Retina (tissue), 1 donor: Measurements from ENCODE around the gene ITIH3.
"Not testable (repeated sequence)": the region's sequence is repeated elsewhere in the genome, so short reads cannot be mapped to it uniquely, and the experiment has no call there.

Source experiments
- DNase-seq: peaks from one replicate; pipeline ENCODE4 v3.0.0-alpha.2; 2016

The ITIH3 gene, protein sequence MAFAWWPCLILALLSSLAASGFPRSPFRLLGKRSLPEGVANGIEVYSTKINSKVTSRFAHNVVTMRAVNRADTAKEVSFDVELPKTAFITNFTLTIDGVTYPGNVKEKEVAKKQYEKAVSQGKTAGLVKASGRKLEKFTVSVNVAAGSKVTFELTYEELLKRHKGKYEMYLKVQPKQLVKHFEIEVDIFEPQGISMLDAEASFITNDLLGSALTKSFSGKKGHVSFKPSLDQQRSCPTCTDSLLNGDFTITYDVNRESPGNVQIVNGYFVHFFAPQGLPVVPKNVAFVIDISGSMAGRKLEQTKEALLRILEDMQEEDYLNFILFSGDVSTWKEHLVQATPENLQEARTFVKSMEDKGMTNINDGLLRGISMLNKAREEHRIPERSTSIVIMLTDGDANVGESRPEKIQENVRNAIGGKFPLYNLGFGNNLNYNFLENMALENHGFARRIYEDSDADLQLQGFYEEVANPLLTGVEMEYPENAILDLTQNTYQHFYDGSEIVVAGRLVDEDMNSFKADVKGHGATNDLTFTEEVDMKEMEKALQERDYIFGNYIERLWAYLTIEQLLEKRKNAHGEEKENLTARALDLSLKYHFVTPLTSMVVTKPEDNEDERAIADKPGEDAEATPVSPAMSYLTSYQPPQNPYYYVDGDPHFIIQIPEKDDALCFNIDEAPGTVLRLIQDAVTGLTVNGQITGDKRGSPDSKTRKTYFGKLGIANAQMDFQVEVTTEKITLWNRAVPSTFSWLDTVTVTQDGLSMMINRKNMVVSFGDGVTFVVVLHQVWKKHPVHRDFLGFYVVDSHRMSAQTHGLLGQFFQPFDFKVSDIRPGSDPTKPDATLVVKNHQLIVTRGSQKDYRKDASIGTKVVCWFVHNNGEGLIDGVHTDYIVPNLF

DNA sequence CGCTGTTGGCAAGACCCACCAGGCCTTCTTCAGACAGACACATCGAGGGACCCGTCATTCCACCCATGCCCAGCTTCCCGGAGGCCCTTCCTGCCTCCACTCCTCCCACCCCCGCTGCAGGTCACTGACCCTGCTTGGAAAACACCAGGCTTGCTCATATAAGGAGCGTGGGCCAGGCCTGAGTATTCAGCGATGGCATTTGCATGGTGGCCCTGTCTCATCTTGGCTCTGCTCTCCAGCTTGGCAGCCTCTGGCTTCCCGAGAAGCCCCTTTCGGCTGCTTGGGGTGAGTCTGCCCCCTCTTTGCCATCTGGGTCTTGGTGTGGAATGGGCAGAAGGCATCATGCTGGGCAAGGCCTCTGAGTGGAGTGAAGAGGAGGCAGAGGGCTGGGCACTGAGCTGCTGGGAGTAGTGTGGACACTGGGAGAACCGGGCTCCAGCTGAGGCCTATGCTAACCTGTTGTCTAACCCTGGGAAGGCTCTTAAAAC is at the start of gene ITIH3:
Gene ITIH3, plus strand, starts transcription at position 185 of the 488 bp plus-strand sequence. Its CDS starts 8 bp downstream, at position 193.
- peak; percentile 30 for DNase-seq

GRCh38 chr3:52752045-52752660 is 42.4 kb upstream of the ITIH3 start:
- no peak for DNase-seq

DNA sequence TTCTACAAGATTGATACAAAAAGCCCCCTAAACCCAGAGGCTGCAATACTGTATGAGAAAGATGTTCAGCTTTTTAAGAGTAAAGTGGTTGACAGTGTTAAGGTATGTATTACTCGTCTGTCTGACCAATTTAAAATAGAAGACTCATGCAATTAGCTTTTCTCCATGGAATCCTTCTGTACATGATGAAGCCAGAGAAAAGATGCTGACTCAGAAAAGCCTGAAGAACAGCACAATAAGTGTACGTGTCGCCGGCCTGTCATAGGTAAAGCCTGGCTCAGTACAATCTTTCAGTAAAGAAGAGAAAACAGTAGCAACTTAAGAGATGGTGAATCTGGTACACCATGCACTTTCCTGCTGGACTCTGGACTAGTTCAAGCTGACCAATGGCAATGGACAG is 40.2 kb upstream of the ITIH3 start:
- no peak for DNase-seq

GRCh38 chr3:52756141-52756540 is 38.5 kb upstream of the ITIH3 start:
- DNase-seq: no peak

GRCh38 chr3:52763466-52763865 is 31.1 kb upstream of the ITIH3 start:
- no peak for DNase-seq

DNA sequence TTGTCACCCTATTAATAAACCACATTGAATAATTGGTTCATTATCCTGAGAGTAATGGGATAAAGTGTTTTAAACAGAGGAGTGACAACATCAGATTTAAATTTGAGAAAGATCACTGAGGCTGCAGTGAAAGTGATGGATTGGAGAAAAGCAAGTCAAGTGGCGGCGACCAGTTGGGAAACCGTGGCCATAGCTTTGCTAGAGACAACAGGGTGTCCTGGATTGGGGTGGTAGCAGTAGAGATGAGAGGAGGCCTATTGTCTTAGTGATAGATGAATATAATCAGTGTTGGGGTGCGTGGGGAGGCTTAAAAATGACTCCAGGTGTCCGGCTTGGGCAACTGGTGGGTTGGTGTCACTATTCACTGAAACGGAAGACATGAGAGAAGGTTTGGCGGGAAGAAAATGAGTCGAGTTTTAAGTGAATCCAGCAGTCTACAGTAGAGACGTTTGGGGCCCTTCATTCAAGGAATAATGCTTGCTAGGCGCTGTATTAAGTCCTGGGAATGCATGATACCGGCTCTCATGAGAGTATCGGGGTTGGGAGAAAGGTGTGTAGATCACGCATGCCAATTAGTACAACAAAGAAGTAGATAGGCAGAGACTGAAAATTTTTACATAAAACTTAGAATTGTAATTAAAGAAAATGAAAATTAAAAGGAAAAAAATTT is 24.7 kb upstream of the ITIH3 start:
- DNase-seq: peak; percentile 31

GRCh38 chr3:52770496-52771333 is 23.9 kb upstream of the ITIH3 start, which contains the start of gene NEK4:
Gene NEK4 (minus strand): TSS chr3:52770940. CDS start chr3:52770746, 194 bp downstream.
- DNase-seq: peak; percentile 96

GRCh38 chr3:52771334-52771681 is 23.3 kb upstream of the ITIH3 start:
- no peak for DNase-seq

GRCh38 chr3:52771702-52772101 is 22.9 kb upstream of the ITIH3 start:
- no peak for DNase-seq

GRCh38 chr3:52773361-52774065 is 21.1 kb upstream of the ITIH3 start:
- no peak for DNase-seq

GRCh38 chr3:52774066-52774713 is 20.4 kb upstream of the ITIH3 start:
- no peak for DNase-seq

DNA sequence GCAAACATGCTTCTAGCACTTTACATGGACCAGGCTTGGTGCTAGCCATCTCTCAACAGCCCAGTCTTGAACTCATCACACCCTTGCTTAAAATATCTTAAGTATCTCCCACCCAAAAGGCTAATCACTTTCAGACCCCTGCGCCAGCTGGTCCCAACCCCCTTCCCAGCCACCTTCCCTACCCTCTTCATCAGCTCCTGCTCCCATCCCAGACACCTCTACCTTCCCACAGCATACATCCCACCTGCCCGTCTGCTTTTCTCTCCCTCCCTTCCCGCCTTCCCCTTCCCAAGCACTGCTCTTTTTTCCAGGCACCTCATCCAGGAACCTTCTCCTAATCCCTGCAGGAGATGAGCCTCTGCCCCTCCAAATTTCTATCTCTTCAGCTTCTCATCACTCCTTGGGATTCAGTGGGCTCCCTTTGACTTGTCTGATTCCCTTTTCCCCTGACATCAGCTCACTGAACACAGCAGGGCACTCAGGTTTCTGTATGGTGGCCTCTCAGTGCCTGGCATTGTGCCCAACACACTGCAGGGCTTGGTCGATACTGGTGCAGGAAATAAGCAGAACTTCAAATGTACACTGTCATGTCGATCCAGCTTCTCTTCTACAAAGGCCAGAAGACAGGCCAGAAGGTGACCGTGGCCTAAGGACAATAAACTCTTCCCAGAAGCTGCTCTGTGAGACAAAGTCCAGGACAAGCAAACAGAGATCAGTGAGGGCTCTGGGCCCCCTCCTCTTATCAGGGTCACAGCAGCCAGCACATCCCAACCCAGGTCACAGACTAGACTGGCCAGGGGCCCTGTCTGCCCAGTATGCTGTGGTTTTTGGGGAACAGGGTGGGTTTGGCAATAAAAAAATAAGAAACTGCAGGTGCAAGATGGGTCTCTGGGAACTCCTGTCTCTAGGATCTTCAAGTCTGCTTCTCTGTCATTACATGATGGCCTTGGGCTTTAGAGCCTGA is 19.4 kb upstream of the ITIH3 start:
- no peak for DNase-seq

DNA sequence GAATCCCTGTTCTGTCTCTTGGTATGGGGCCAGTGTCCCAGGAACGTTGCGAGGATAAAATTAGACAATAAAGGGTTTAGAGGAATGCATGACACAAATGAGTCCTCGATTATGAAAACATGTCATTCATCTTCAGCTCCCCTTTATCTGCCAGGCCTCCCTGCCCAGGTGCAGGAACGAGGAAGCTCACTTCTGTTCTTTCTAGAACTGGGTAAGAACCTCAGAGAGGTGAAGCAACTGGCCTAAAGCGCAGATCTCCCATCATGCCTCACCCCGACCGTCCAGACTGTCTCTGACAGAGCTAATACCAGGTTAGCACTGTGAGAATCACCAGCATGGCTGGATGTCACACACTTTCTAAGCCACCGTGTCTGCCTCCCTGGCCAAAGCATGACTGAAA is 18.7 kb upstream of the ITIH3 start:
- DNase-seq: no peak

DNA sequence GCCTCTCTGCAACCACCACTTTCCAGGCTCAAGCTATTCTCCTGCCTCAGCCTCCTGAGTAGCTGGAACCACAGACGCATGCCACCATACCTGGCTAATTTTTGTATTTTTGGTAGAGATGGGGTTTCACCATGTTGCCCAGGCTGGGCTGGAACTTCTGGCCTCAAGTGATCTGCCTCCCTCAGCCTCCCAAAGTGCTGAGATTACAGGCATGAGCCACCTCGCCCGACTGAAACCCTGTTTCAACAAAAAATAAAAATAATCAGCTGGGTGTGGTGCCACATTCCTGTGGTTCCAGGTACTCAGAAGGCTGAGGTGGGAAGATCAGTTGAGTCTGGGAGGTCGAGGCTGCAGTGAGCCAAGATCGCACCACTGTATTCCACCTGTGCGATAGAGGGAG is 18.1 kb upstream of the ITIH3 start:
- DNase-seq: not testable (repeated sequence)

GRCh38 chr3:52777127-52777958 is 17.3 kb upstream of the ITIH3 start, which contains the start of gene ITIH1:
Gene ITIH1 (plus strand): TSS chr3:52777599. CDS start chr3:52777616, 17 bp downstream.
- no peak for DNase-seq

- no peak for DNase-seq
Observed at GRCh38 chr3:52777959-52778805, 16.4 kb upstream of the ITIH3 start.
